CD4-positive, alpha-beta T cell treated with Interleukin-12 subunit alpha and Interleukin-12 subunit beta, for 1 hour (primary cell): ENCODE results near the gene THEMIS.
"Not testable (repeated sequence)": the region's sequence is repeated elsewhere in the genome, so short reads cannot be mapped to it uniquely, and the experiment has no call there.

Source experiments
- DNase-seq: peaks from one replicate; pipeline ENCODE4 v3.0.0-alpha.2; 2020

Gene THEMIS

DNA sequence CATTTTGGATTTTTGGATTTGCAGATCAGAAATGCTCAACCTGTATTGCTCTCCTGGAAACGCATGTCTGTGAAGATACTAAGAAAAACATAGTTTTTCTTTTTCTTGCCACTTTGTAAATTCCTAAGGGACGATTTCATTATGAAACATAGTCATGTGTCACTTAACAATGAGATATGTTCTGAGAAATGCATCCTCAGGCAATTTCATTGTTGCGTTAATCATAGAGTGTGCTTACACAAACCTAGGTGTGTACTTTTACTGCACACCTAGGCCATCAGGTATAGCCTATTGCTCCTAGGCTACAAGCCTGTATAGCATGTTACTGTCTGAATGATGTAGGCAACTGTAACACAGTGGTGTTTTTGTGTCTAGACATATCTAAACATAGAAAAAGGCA is 13.4 kb upstream of the THEMIS start:
- no peak for DNase-seq

DNA sequence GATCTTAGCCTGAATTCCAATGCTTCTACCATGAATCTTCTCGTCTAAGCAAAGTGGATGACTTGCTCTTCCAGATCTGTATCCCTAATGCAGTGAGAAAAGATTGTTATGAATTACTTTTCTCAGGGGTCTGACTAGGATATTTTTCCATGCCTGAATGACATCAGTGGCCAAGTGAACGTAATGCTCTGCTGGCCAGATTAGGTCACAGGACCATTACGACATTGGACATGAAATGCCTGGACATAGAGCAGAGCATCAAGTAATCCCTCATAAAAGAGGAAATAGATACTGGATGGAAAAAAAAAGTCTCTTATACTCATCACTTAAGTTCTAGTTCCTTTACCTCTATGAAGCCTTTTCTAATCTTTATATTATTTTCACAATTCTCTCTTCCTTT is 12.1 kb upstream of the THEMIS start:
- no peak for DNase-seq

DNA sequence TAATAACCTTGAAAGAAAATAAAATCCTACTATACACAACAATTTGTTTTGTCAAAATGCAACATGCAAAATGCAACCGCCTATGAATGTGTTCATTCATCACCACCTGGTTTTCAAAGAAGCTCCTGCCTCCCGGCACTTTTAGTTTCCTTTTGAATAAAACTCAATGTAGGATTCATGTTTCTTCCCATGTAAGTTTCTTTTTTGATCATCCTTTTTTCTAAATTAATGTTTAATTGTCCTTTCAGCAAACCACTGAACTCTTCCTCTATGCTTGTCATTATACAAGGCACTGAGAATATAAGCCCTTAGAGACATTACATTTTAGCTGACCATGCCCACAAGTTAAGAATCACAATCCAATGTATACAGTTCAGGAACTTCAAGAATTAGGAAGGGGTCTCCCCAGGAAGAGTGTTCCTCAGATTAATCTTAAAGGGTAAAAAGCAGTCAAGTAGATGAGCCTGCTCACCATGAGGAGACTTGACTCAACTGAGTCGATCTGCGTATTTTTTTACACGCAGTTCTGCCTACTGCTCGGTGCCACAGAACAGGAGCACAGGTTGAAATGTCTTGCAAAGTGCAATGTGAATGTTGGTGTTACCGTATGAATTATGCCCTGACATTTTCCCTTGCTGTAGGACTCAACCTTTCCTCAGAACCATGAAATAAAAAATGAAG is 7.2 kb upstream of the THEMIS start:
- DNase-seq: peak; percentile 45

DNA sequence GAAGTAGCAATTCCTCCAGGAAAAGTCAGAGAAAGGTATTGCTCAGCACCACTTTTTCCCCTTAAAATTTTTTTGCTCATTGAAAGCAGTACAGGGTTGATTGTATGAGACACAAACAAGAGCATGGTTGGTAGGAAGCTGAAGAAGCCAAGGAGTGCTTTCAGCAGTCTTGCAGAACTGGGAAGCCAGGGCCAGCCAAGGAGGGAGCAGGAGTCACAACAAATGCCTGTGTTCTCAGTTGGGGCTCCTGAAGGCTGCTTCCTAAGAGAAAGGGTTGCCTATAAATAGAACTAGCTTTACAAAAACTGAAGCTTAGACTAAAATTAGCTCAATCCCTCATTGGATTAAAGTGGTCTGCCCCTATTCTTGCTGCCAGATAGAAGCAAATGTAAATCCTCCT is 3.3 kb upstream of the THEMIS start:
- DNase-seq: no peak

DNA sequence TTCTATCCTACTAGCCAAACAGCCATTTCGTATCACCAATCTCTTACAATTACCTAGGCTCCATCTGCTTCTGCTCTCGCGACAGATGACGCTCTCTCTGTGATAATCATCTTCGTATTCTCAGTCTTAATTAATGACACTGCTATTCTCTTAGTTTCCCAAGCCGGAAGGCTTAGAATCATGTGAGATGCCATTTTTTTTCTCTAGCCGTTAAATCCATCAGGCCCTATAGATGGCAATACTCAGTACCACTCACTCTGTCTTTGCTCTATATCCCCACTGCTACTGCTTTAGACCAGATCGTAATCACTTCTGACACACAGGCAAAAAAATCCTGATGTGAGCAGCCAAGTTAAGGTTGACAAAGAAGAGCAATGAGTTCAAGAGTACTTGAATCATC is 2.1 kb upstream of the THEMIS start:
- DNase-seq: peak; percentile 51

DNA sequence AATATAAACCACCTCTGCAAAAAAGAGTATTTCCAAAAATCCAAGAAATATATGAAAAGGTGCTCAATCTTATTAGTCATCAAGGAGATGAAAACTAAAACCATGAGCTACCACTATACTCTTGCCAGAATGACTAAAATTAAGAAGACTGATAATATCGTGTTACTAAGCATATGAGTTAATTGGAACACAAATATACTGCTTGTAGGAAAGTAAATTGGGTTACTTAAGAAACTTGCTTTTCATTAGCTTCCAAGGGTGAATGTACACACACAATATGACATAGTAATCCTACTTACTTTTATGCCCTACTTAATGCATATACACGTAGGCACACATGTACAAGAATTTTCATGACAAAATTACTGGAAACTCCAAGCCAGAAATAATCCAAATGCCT is 3.4 kb downstream of the THEMIS start:
- DNase-seq: no peak

DNA sequence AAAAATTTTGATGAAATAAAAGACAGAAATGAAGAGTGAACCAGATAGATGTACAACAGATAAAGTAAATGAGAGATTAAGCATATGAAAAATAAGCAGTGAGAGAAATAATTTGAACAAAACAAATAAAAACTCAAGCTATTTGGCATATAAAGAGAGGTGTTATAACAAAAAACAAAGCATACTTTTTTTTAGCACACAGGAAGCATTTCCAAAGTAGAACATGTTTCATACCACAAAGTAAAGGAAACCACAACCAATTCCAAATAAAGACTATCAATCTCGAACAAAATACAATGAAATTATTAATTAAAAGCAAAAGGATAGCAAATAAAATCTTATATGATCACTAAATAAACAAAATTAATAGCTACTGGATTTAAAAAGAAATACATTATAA is 6.8 kb downstream of the THEMIS start:
- DNase-seq: no peak

DNA sequence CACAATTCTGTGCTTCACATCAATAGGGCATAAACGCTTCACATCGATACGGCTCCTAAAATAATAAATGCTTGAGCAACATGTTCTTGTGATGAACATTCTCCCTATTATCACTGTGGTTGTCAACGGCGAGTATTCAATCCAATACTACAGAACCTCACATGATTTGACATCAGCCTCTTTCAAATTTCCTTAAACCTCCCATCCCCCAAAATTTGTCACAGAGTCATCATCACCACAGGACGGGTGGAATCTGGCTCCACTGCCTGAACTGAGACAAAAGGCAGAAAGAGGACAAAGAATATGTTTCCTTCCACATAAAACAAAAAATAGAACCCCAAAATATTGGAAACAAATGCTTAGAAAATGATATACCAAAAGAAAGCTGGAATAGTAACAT is 7.3 kb downstream of the THEMIS start:
- DNase-seq: peak; percentile 41

DNA sequence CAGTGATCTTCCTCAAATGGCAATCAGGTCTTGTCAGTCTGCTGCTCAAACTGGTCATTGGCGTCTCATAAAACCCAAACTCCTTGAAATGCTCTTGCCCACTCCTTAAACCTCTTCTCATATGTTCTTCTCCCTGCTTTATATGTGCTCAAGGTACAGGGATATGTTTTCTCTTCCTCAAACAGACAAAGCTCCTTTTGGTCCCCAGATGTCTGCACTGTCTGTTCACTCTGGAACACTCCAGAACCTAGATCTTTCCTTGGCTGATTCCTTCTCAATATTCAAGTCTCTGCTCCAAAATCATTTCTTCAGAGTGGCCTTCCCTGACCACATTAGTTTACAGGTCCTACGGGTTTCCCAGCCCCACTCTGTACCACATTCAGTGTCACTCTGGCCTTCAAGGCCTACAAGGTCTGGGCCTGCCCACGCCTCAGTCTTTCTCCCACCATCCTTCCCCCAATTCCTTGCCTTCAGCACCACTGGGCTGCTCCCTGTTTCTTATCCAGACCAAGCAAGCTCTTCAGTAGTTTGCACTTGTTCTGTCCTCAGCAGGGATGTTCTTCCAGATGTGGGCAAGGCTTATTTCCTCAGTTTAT is 9.0 kb downstream of the THEMIS start:
- DNase-seq: no peak

DNA sequence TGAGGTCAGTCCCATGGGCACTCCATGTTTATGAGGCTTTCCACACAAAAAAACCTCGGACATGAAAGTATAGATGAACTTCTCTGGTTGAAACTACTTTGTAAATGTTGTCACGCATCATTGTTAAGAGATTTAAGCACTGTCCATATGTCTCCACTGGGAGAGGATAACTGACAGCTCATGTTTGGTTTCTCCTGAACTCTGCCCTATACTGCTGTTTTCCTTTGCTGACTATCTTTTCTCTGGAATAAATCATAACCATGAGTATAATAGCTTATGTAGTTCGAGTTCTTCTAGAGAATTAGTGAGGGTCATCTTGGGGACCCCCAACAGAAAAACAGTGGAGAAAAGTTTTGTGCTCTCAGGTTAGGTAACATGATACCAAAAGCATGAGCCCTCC is 14.3 kb downstream of the THEMIS start:
- DNase-seq: no peak

DNA sequence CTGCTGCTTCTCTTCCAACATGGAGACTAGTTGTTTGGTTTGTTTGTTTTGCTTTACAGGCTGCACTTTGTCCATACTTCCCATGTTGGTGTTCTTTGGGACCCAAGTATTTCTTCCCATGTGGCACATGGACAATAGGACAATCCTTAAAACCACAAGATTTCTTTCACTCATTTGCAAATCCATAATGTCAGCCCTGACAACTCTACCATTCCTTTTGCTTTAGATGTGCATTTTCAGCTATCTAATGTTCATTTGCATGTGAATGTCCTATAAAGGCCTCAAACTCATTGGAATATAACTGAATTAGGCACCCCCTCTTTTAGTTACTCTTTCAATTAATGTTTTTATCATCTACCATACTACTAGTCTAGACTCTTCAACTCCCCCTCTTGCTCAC is 16.7 kb downstream of the THEMIS start:
- DNase-seq: no peak

DNA sequence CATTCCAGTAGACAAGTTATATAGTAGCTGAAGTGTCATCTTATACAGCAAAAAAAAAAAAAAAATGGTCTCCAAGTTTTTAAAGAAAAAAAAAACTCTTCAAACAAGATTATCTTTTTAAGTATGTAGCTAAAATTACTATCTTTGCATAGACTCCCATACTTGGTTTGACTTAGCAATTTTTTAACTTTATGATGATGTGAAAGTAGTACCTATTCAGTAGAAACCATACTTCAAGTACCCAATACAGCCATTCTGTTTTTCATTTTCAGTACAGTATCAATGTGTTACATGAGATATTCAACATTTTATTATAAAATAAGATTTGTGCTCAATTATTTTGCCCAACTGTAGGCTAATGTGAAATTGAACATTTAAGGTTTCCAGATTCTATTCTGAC is 18.9 kb downstream of the THEMIS start:
- DNase-seq: not testable (repeated sequence)

DNA sequence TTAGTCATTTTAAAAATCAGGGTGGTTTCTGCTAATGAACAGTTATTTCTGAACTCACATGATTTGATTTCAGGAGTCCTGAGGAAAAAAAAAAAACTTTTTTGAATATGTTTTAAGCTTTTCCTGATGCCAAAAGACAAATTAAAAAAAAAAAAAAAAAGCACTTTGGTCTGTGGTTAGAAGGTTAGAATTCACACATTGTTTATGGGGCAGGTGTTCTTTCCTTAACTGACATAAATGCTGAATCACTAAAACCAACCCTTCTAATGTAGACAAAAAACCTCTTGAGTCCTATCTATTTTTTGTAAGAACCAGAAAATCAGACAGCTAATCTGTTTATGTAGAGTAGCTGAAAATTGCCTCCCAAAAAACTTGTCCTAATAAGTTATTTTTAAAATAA is 20.4 kb downstream of the THEMIS start:
- peak; percentile 39 for DNase-seq

DNA sequence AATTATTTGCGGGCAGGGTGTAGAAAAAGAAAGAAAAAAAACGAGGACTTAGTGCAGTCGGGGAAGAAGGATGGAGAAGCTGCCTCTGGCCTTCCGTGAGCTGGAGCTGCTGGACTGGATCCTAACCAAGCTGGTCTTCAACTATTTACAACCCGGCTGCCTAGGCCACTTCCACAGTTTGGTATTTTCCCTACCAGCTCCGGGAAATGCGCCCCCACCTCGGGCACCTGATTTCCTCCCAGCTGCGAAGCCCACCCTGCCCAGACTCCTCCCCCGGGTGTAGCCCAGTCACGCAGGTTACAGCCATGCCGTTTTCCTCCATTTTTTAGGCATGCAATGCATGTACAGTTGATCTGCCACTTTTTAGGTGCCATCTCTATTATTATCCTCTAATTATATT is 21.2 kb downstream of the THEMIS start:
- DNase-seq: no peak

DNA sequence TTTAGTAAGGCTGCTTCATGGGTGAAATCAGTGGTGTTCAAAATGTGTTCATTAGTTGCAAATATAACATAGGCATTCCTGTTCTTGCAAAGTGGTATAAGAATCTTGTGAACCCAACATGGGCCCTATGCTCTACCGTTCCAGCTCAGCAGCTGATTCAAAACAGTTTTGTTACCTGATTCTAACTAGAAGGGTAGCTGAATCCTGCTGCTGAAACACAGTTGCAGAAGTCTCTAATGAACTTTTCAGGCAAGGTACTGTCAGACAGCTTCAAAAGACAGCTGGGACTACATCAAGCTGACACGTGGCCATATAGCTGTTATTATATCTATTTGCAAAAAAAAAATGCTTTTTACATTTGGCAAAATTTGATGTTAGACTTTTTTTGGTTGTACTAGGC is 22.7 kb downstream of the THEMIS start:
- no peak for DNase-seq

DNA sequence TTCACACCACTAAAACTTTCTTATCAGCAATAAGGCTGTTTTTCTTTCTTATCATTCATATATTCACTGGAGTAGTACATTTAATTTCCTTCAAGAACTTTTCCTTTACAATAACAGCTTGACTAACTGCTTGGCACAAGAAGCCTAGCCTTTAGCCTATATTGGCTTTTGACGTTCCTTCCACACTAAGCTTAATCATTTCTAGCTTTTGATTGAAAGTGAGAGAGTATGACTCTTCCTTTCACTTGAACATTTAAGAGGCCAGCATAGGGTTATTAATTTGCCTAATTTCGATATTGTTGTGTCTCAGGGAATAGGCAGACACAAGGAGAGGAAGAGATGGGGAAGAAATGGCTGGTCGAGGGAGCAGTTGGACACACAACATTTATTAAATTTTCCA is 23.6 kb downstream of the THEMIS start:
- no peak for DNase-seq

DNA sequence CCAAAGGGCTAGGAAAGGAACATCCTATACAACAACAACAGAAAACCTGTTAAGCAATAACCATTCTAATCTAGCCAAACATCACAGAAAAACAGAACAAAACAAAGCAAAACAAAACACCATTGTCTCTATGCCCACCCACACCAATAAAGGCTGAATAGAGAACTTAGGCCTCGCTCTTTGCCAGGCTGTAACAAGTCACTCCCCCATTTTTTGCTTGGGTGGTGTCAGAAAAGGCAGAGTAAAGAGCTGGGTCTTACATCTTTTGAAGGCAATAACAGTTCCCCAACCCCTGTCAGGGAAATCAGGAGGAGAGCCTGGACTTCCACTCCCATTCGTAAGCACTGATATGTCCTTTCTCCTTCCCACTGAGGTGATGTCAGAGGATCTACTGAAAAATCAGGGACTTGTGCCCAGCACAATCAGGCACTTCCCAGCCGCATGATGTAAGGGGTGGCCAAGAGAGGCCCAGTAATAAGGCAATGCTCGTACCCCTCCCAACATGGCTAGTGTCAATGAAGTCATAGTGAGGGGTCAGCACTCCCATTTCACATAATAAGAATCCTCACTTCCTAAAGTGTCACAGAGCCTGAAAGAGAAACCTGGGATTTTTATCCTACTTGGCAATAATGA is 31.0 kb downstream of the THEMIS start:
- DNase-seq: no peak

DNA sequence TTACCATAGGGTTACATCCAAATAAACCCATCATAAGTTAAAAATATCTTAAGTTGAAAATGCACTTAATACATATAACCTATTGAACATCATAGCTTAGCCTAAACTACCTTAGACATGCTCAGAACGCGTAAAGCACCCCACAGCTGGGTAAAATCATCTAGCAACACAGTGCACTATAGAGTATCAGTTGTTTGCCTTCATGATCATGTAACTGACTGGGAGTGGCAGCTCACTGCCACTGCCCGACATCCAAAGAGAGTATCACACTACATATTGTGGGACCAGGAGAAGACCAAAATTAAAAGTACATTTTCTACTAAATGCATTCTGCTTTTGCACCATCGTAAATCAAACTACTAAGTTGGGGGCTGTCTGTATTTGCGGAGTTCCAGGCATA is 31.7 kb downstream of the THEMIS start:
- DNase-seq: no peak

DNA sequence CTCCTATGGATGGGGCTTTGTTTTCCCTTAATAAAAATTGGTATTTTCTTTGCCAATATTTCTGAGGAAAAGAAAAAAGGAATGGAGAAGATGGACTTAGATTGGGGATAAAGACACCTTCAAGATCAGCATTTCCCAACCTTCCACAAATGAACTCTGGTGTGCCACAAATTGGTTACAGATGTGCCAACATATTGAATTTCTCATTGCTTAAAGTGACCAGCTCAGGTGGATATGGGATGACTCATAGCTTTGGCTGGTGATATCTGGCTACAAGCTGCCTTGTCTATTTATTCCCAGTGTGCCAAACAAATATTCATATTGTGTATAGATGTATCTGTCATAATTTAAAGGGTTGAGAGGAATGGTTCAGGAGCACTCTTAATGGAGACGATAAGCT is 32.5 kb downstream of the THEMIS start:
- no peak for DNase-seq

DNA sequence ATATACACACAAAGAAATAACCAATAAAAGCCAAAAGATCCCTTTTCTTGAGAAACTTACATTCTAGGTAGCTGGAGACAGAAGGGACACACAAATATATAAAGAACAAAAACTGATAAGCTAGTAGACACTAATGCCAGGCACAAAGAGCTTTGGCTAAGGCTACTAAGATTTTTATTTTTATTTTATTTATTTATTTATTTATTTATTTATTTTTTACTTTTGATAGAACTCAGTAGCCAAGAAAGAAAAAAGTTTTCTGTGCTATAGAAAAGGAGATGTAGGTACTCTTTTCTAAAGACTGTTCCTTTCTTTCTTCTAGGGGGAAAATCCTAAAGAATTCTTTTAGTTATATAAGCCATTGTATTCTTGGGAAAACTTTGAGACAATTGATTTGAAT is 34.1 kb downstream of the THEMIS start:
- DNase-seq: no peak

DNA sequence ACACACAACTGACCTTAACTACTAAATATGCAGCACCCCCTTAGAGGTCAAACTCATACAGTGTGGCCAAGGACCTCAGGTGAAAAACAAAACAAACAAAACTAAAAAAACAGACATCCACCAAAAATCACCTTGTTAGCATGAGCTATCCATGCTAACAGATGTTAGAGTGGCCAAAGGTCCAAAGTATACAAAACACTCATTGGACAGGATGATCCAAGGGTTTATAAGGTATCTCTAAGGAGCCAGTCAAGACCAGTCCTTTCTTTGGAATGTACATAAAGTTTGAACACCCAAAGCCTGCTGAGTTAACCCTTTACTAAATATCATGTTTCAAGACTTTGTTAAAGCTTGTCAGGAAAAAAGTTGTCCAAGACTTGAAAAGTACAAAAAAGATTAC is 35.8 kb downstream of the THEMIS start:
- DNase-seq: no peak

DNA sequence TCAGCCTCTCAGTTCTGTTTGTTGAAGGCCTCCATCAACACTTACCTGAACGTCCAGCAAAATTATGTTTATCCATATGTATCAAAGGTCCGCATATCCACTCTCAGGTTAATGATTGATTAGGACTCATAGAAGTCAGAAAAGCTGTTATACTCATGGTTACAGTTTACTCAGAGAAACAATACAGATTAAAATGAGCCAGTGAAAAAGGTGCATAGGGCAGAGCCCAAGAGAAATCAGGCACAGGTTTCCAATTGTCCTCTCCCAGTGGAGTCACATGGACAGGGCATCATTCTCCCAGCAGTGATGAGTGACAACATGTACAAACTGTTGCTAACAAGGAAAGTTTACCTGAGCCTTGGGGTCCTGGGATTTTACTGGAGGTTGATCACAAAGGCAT is 36.2 kb downstream of the THEMIS start:
- no peak for DNase-seq

DNA sequence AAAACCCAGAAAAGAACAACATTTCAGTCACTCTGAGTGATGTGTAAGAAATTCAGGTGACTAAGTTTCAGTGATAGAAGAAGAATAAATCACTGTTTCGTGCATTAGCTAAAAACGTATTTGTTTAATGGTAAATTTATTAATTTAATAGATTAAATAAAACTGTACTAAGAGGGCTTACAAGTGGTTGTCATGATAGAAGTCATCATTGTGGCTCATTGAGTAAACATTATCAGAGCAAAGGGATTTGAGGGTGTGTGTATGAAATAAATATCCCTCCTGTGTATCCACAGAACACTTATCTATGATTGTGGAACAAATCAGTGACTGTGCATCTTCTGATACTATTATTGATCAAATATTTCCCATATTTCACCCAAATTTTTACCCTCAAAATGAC is 40.1 kb downstream of the THEMIS start:
- DNase-seq: no peak

DNA sequence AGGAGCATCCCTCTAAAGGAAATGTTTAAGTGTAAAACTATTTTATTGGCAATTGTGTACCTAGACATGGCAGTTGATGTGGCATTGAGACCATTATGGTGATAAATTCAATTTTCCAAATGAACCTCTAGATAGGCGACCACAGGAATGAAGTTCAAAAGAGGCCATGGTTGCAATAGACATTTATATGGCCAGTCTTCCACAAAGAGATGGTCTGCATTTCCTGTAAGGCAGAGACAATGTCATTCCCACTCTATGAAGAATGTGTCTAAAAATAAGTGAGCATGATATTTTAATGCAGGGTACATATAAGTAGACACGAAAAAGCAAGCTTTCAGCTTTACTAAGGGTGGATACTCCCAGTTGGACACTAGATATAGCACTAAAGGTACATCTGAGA is 40.9 kb downstream of the THEMIS start:
- DNase-seq: no peak
